Measurements from ENCODE around the gene CD48. TPM values are rescaled to one million over a fixed set of nuclear protein-coding genes. Genes with fewer than 3 reads are reported as not detected.

CD48 gene
- total RNA-seq, 2 donors from 2014 or later, result 0.55 to 1.1 TPM

- peaks cover 15% of the 10 kb centered on the region for H3K4me1 ChIP-seq (ENCODE audit: control insufficient read depth, insufficient read depth, low read length)
- H3K27me3 Mint-ChIP-seq (ENCODE audit: insufficient read depth), result no peaks in the 10 kb centered on the region
- H3K27ac Mint-ChIP-seq, result peak overlapping the region; percentile 69
- 93 to 100% methylated on average over 3 of the region's 3 CpGs for WGBS, 2 experiments (ENCODE audit: insufficient coverage in 1 of 2, insufficient read length in 1 of 2)
- no peak overlapping the region for H3K9ac ChIP-seq (ENCODE audit: extremely low read depth, low read length, poor library complexity, severe bottlenecking)
- no peaks in the 10 kb centered on the region for H3K27me3 ChIP-seq (ENCODE audit: control insufficient read depth, insufficient read depth, low read length, poor library complexity, severe bottlenecking)
- H3K4me3 Mint-ChIP-seq, result no peak overlapping the region
- H3K4me3 ChIP-seq (ENCODE audit: low read length), result no peak overlapping the region
- no peaks in the 10 kb centered on the region for H3K36me3 Mint-ChIP-seq (ENCODE audit: low read depth)
- no peak for DNase-seq
- H3K4me1 Mint-ChIP-seq, result peaks cover 46% of the 10 kb centered on the region
- H3K9me3 Mint-ChIP-seq, result no peaks in the 10 kb centered on the region
- no peaks in the 10 kb centered on the region for H3K9me3 ChIP-seq (ENCODE audit: control insufficient read depth, low read length)
- no peak overlapping the region for H3K27ac ChIP-seq (ENCODE audit: low read depth, low read length)
- no peaks in the 10 kb centered on the region for H3K36me3 ChIP-seq (ENCODE audit: control insufficient read depth, insufficient read depth, low read length)
- TF ChIP-seq, protein P1, sequence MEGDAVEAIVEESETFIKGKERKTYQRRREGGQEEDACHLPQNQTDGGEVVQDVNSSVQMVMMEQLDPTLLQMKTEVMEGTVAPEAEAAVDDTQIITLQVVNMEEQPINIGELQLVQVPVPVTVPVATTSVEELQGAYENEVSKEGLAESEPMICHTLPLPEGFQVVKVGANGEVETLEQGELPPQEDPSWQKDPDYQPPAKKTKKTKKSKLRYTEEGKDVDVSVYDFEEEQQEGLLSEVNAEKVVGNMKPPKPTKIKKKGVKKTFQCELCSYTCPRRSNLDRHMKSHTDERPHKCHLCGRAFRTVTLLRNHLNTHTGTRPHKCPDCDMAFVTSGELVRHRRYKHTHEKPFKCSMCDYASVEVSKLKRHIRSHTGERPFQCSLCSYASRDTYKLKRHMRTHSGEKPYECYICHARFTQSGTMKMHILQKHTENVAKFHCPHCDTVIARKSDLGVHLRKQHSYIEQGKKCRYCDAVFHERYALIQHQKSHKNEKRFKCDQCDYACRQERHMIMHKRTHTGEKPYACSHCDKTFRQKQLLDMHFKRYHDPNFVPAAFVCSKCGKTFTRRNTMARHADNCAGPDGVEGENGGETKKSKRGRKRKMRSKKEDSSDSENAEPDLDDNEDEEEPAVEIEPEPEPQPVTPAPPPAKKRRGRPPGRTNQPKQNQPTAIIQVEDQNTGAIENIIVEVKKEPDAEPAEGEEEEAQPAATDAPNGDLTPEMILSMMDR (conservative IDR thresholded peaks at IDR 0.05), result no peak
Observed at GRCh38 chr1:160638540-160638857, 73.1 kb downstream of the CD48 start.

GRCh38 chr1:160637821-160638539 is 73.6 kb downstream of the CD48 start:
- Histone ChIP-seq H3K36me3 (ENCODE audit: control insufficient read depth, insufficient read depth, low read length) (no peaks in the 10 kb centered on the region), H3K4me1 (ENCODE audit: control insufficient read depth, insufficient read depth, low read length) (peaks cover 12% of the 10 kb centered on the region), H3K4me3 (ENCODE audit: low read length) (no peak overlapping the region), H3K27ac (ENCODE audit: low read depth, low read length) (no peak overlapping the region), H3K9ac (ENCODE audit: extremely low read depth, low read length, poor library complexity, severe bottlenecking) (no peak overlapping the region), H3K9me3 (ENCODE audit: control insufficient read depth, low read length) (no peaks in the 10 kb centered on the region), H3K27me3 (ENCODE audit: control insufficient read depth, insufficient read depth, low read length, poor library complexity, severe bottlenecking) (no peaks in the 10 kb centered on the region)
- WGBS, 2 experiments (ENCODE audit: insufficient coverage in 1 of 2, insufficient read length in 1 of 2), result 79 to 80% methylated on average over 5 of the region's 5 CpGs
- no peaks in the 10 kb centered on the region for H3K36me3 Mint-ChIP-seq (ENCODE audit: low read depth)
- H3K27ac Mint-ChIP-seq, result peak overlapping the region; percentile 69
- no peak for DNase-seq
- H3K27me3 Mint-ChIP-seq (ENCODE audit: insufficient read depth), result no peaks in the 10 kb centered on the region
- TF ChIP-seq, protein P1 (conservative IDR thresholded peaks at IDR 0.05), result no peak
- no peak overlapping the region for H3K4me3 Mint-ChIP-seq
- no peaks in the 10 kb centered on the region for H3K9me3 Mint-ChIP-seq
- H3K4me1 Mint-ChIP-seq, result peaks cover 43% of the 10 kb centered on the region

GRCh38 chr1:160637065-160637464 is 74.6 kb downstream of the CD48 start:
- H3K9me3 Mint-ChIP-seq, result no peaks in the 10 kb centered on the region
- Histone ChIP-seq H3K4me1 (ENCODE audit: control insufficient read depth, insufficient read depth, low read length) (peaks cover 10% of the 10 kb centered on the region), H3K9ac (ENCODE audit: extremely low read depth, low read length, poor library complexity, severe bottlenecking) (peak overlapping the region; percentile 24), H3K36me3 (ENCODE audit: control insufficient read depth, insufficient read depth, low read length) (no peaks in the 10 kb centered on the region), H3K9me3 (ENCODE audit: control insufficient read depth, low read length) (peaks cover 4% of the 10 kb centered on the region), H3K4me3 (ENCODE audit: low read length) (no peak overlapping the region), H3K27me3 (ENCODE audit: control insufficient read depth, insufficient read depth, low read length, poor library complexity, severe bottlenecking) (no peaks in the 10 kb centered on the region), H3K27ac (ENCODE audit: low read depth, low read length) (no peak overlapping the region)
- peak overlapping the region; percentile 91 for H3K27ac Mint-ChIP-seq
- DNase-seq, result no peak
- TF ChIP-seq, protein P1 (conservative IDR thresholded peaks at IDR 0.05), result no peak
- H3K36me3 Mint-ChIP-seq (ENCODE audit: low read depth), result no peaks in the 10 kb centered on the region
- 90 to 92% methylated on average over 8 of the region's 8 CpGs for WGBS, 2 experiments (ENCODE audit: insufficient coverage in 1 of 2, insufficient read length in 1 of 2)
- H3K27me3 Mint-ChIP-seq (ENCODE audit: insufficient read depth), result no peaks in the 10 kb centered on the region
- H3K4me1 Mint-ChIP-seq, result peaks cover 41% of the 10 kb centered on the region
- H3K4me3 Mint-ChIP-seq, result no peak overlapping the region

Data from endodermal cell (in vitro differentiated cells).